Mononuclear cell (primary cell): ENCODE data around the gene CASP8. TPM values are rescaled to one million over a fixed set of nuclear protein-coding genes. Genes with fewer than 3 reads are reported as not detected.

ENCODE experiments used
- H3K27me3 ChIP-seq: 2 replicates; pipeline ENCODE4 v1.6.0; 2011; ENCODE audit warnings: low read length, control low read depth; ENCODE audit not compliant: insufficient read depth
- H3K4me1 ChIP-seq: 2 replicates; pipeline ENCODE4 v1.5.1; 2011; ENCODE audit warnings: mild to moderate bottlenecking, low read length, control low read depth; ENCODE audit not compliant: insufficient read depth
- H3K4me3 ChIP-seq: 2 replicates; pipeline ENCODE4 v1.5.1; 2011; ENCODE audit warnings: mild to moderate bottlenecking, low read length, moderate library complexity
- H3K9me3 ChIP-seq: 2 replicates; pipeline ENCODE4 v1.5.1; 2011; ENCODE audit warnings: low read depth, mild to moderate bottlenecking, control low read depth, low read length
- total RNA-seq: library from RNA; depleted of rRNA; stranded (reverse); fragments of >200 nt; gene quantifications from one replicate; pipeline ENCODE4 v1.2.3, GENCODE V29; 2012

The CASP8 gene
- total RNA-seq, 1 donor = 129 TPM

DNA sequence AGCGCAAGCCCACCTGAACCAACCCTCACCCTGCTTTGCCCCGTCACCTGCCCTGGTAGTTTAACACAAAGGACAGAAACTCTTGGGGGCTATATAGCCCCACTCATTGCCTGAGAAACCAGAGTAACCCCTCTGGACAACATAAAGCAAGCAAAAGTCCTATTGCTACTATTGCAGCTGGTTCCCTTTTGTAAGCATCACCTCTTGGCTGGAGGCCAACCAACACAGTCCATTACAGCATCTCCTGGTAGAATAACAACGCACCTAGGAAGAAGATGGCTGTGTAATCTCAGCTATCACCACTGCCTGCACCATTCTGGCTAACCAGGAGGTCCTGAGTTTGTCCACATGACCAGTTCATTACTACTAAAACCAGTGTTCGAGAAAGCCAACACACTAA, 60.4 kb downstream of the CASP8 start:
- Histone ChIP-seq H3K4me1 (no peaks in the 10 kb centered on the region), H3K27me3 (no peaks in the 10 kb centered on the region), H3K4me3 (no peak overlapping the region), H3K9me3 (peaks cover 24% of the 10 kb centered on the region)

DNA sequence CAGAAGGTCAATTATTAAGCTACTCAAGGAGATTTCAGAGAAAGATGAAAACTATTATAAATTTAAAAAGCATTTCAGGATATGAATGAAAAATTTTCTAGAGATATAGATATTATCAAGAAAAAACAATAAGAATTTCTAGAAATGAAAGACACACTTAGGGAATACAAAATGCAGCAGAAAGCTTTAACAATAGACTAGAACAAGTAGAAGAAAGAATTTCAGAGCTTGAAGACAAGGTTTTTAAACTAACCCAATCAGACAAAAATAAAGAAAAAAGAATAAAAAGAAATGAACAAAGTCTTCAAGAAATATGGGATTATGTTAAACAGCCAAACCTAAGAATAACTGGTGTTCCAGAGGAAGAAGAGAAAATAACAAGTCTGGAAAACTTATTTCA, 62.4 kb downstream of the CASP8 start:
- H3K9me3 ChIP-seq = peaks cover 24% of the 10 kb centered on the region
- H3K4me1 ChIP-seq = no peaks in the 10 kb centered on the region
- H3K4me3 ChIP-seq = no peak overlapping the region
- no peaks in the 10 kb centered on the region for H3K27me3 ChIP-seq

DNA sequence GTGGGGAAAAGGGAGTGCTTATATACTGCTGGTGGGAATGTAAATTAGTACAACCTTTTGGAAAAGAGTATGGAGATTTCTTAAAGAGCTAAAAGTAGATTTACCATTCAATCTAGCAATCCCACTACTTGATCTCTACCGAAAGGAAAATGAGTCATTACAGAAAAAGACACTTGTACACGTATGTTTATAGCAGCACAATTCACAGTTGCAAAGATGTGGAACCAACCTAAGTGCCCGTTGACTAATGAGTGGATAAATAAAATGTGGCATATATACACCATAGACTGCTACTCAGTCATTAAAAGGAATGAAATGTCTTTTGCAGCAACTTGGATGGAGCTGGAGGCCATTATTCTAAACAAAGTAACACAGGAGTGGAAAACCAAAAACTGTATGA, 67.3 kb downstream of the CASP8 start:
- peaks cover 6% of the 10 kb centered on the region for H3K4me1 ChIP-seq
- peaks cover 18% of the 10 kb centered on the region for H3K9me3 ChIP-seq
- H3K27me3 ChIP-seq = no peaks in the 10 kb centered on the region
- H3K4me3 ChIP-seq = no peak overlapping the region

DNA sequence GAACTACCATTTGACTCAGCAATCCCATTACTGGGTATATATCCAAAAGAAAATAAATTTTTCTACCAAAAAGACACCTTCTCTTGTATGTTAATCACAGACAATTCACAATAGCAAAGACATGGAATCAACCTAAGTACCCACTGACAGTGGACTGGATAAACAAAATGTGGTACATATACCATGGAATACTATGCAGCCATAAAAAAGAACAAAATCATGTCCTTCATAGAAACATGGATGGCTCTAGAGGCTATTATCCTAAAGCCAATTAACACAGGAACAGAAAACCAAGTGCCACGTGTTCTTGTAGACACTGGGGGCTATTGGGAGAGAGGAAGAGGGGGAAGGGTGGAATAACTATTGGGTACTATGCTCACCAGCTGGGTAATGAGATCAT, 69.1 kb downstream of the CASP8 start:
- Histone ChIP-seq H3K9me3 (peaks cover under 1% of the 10 kb centered on the region), H3K27me3 (no peaks in the 10 kb centered on the region), H3K4me3 (no peak overlapping the region), H3K4me1 (peaks cover 6% of the 10 kb centered on the region)

Other genes with a start within 250 kb of the CASP8 start
- 39.3 TPM for gene HYCC2, start 188.9 kb upstream of the CASP8 start, total RNA-seq
- 13.9 TPM for gene NDUFB3, start 188.5 kb upstream of the CASP8 start, total RNA-seq
- 376 TPM for gene CFLAR, start 144.4 kb upstream of the CASP8 start, total RNA-seq
- gene CASP10, start 77.4 kb upstream of the CASP8 start, total RNA-seq = 29.7 TPM
- gene FLACC1, start 96.8 kb downstream of the CASP8 start, total RNA-seq = 9.6 TPM
- gene TRAK2, start 190.9 kb downstream of the CASP8 start, total RNA-seq = 34.3 TPM
- gene STRADB, start 191.2 kb downstream of the CASP8 start, total RNA-seq = 17.8 TPM